Measurements from ENCODE around the gene PALM. TPM values are rescaled to one million over a fixed set of nuclear protein-coding genes. Genes with fewer than 3 reads are reported as not detected.

Gene PALM
- total RNA-seq, 1 experiment from 2014 or later: 18.5 TPM

DNA sequence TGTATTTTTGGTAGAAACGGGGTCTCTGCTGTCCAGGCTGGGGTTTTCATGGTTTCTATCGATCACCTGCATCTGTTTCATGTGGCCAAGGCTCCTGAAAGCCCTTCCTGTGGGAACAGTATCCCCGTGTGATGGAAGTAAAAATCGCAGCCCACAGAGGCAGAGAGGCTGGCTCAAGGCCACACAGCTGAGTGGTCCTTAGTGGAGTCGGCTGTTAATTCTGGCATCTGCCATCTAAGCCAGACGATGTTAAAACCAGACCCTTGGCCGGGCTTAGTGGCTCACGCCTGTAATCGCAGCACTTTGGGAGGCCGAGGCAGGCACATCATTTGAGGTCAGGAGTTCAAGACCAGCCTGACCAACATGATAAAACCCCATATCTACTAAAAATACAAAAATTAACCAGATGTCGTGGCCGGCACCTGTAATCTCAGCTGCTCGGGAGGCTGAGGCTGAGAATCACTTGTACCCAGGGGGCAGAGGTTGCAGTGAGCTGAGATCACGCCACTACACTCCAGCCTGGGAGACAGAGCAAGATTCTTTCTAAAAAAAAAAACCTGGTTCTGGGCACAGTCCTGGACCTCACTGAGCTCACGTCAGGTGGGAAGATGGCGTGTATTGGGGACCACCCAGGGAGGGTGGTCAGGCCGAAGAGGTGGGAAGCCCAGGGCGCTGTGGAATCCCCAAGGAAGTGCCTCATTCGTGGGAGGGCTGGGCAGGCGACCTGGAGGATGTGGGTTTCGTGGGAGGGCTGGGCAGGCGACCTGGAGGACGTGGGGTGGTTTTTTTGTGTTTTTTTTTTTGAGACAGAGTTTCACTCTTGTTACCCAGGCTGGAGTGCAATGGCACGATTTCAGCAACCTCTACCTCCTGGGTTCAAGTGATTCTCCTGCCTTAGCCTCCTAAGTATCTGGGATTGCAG is 23.7 kb downstream of the PALM start:
- H2AFZ ChIP-seq (ENCODE audit: low read length): no peak overlapping the region
- DNase-seq: no peak
- Mint-ChIP-seq H3K9me3 (no peaks in the 10 kb centered on the region), H3K36me3 (ENCODE audit: insufficient read depth in 1 of 3, low read depth in 3 of 3) (peaks cover 0 to 4% (median under 1%) of the 10 kb centered on the region in 3 experiments; a peak in 5 of 7 replicates), H3K27me3 (ENCODE audit: low read depth) (no peaks in the 10 kb centered on the region; the same call in 1 of the 2 replicates), H3K4me1 (peaks cover 0 to 4% of the 10 kb centered on the region in 2 experiments; a peak in 2 of 4 replicates), H3K27ac (no peak overlapping the region), H3K4me3 (no peak overlapping the region; a peak in 1 of 5 replicates)
- H2BK12ac ChIP-seq (ENCODE audit: insufficient read length, low read depth, low read length): no peak overlapping the region
- no peak overlapping the region for H3T11ph ChIP-seq (ENCODE audit: low read length)
- no peaks in the 10 kb centered on the region for H3K4me1 ChIP-seq (ENCODE audit: insufficient read depth, low read length)
- no peaks in the 10 kb centered on the region for H3K27me3 ChIP-seq (ENCODE audit: insufficient read depth, low read length)
- H3K18ac ChIP-seq (ENCODE audit: insufficient read length, low read depth, low read length): no peak overlapping the region
- H3K79me1 ChIP-seq (ENCODE audit: insufficient read depth, low read depth, low read length, poor library complexity, severe bottlenecking): no peaks in the 10 kb centered on the region
- no peak overlapping the region for H3K4me2 ChIP-seq (ENCODE audit: insufficient read depth, insufficient read length, low read length)
- no peak for TF ChIP-seq CTCF (conservative IDR thresholded peaks at IDR 0.05)
- WGBS (ENCODE audit: extremely low coverage, insufficient read length, low lambda C conversion rate): no CpG with 5 or more reads among the region's 24 CpGs
- H4K20me1 ChIP-seq (ENCODE audit: control insufficient read depth, insufficient read depth, insufficient read length): no peaks in the 10 kb centered on the region
- H4K8ac ChIP-seq (replicated peaks; ENCODE audit: insufficient read length, low read depth, low read length): no peak overlapping the region
- H3K9me3 ChIP-seq (ENCODE audit: control insufficient read depth, low read depth, low read length): no peaks in the 10 kb centered on the region
- H3K79me2 ChIP-seq (ENCODE audit: insufficient read depth, low read length): no peaks in the 10 kb centered on the region
- no peak overlapping the region for H2BK5ac ChIP-seq (ENCODE audit: insufficient read length, low read length)
- no peaks in the 10 kb centered on the region for H3K23me2 ChIP-seq (ENCODE audit: insufficient read length, low read depth, low read length, poor library complexity, severe bottlenecking)
- no peak overlapping the region for H2AK5ac ChIP-seq (ENCODE audit: insufficient read length, low read length)
- no peak overlapping the region for H3K56ac ChIP-seq (ENCODE audit: insufficient read length, low read depth, low read length)
- H4K5ac ChIP-seq (ENCODE audit: insufficient read length, low read depth, low read length): no peak overlapping the region
- H3K9ac ChIP-seq (ENCODE audit: extremely low read depth, insufficient read length, low read length): no peak overlapping the region
- H4K91ac ChIP-seq (ENCODE audit: insufficient read length, low read depth, low read length): no peak overlapping the region
- no peak overlapping the region for H2BK20ac ChIP-seq (ENCODE audit: low read depth, low read length, poor library complexity, severe bottlenecking)
- no peak overlapping the region for H3K14ac ChIP-seq (ENCODE audit: insufficient read depth, low read length)
- H3K27ac ChIP-seq (ENCODE audit: insufficient read length, low read depth, low read length): no peak overlapping the region
- H3K23ac ChIP-seq (ENCODE audit: insufficient read length, low read depth, low read length): no peak overlapping the region
- H3K4ac ChIP-seq (ENCODE audit: low read depth, low read length): no peak overlapping the region
- H2BK120ac ChIP-seq (ENCODE audit: low read depth, low read length, poor library complexity, severe bottlenecking): no peak overlapping the region
- H2BK15ac ChIP-seq (ENCODE audit: low read depth, low read length): no peak overlapping the region
